Measurements from ENCODE around the gene CCZ1.
"Not testable (repeated sequence)": the region's sequence is repeated elsewhere in the genome, so short reads cannot be mapped to it uniquely, and the experiment has no call there.

CCZ1 gene

DNA sequence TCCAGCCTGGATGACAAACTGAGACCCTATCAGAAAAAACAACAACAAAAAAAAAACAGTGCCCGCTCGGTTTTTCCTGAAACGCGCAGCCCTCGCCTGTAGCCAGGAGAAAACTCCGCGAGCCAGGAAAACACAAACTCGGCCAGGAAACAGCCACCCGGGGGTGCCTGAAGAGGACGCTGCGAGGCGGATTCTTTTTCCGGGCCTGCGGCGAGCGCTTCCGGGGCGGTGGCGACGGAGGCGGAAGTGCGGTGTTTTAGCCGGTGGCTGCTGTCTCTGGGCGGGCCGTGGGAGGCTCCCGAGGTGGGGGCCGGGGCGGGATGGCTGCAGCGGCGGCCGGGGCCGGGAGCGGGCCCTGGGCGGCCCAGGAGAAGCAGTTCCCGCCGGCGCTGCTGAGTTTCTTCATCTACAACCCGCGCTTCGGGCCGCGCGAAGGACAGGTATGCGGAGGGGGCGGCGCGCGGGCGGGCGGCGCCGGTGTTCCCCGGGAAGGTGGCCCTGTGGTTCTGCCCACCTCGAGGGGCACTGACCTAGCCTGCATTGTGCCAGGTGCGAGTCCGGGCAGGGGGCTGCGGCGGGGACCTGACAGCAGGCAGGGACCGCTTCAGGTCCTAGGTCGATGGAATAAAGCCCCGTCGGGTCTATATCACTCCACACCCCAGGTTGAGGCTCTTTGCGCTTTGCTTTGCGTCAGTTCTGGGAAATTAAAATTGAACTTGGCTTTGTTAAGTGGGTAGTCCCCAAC is at the start of gene CCZ1:
Gene CCZ1, plus strand, starts transcription at position 254 of the 745 bp plus-strand sequence. Its CDS starts 67 bp downstream, at position 321.
- peak; percentile 29 for DNase-seq

DNA sequence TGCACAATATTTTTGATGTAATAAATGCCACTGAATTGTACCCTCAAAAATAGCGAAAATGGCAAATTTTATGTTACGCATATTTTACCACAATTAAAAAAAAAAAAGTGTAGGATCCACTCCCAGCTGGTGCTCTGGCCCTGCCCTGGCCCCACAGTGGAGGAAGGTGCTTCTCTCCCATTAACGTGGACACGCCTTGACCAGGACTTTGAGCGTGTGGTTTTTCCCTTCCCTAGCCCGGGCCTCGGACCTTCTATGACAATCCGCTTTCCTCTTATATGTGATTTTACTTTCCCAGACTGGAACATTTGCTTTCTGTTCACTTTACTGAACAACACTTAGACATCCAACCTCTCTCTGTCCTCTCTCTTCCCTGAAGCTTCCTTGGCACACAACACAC is 47.6 kb upstream of the CCZ1 start:
- no peak for DNase-seq

DNA sequence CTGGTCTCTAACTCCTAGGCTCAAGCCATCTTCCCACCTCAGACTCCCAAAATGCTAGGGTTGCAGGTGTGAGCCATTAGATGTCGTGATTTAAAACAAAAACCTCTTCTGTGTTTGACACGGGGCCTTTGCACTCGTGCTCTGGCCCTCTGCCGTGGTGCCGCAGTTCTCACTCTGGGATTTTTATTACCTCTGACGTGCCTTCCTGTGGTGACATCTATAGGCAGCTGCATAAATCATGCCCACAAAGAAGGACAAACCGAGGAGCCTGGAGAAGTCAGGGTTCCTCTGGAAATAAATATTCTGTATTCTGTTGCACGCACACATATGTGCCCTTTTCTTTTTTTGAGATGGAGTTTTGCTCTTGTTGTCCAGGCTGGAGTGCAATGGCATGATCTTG is 43.8 kb upstream of the CCZ1 start:
- no peak for DNase-seq

DNA sequence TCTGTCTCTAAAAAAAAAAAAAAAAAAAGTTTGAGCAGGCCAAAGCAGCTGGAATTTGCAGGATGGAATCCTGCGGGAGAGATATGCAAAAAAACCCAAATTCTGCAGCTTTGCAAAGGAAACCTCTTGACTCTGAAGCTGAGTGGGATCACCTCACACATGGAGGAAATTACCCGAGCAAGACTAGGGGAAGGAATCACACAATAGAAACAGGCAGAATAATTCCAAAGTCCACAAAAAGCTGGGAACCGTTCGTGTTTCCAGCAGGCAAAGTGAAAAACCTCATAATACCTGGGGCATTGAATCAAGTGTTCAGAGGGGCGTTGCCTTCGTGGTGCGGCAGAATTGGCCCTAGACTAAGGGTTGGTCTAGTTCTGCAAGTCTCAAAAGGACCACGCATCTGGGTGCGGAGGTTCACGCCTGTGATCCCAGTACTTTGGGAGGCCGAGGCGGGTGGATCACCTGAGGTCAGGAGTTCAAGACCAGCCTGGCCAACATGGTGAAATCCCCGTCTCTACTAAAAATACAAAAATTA is 41.4 kb upstream of the CCZ1 start:
- DNase-seq: not testable (repeated sequence)

DNA sequence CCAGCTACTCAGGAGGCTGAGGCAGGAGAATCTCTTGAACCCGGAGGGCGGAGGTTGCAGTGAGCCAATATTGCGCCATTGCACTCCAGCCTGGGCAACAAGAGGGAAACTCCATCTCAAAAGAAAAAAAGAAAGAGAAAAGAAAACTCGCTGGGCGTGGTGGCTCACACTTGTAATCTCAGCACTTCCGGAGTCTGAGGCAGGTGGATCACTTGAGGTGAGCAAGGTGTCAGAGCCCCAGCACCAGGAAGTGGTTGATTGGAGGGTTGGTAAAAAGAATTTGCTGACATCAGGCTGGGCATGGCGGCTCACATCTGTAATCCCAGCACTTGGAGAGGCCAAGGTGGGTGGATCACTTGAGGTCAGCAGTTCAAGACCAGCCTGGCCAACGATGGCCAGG is 40.0 kb upstream of the CCZ1 start:
- not testable (repeated sequence) for DNase-seq

DNA sequence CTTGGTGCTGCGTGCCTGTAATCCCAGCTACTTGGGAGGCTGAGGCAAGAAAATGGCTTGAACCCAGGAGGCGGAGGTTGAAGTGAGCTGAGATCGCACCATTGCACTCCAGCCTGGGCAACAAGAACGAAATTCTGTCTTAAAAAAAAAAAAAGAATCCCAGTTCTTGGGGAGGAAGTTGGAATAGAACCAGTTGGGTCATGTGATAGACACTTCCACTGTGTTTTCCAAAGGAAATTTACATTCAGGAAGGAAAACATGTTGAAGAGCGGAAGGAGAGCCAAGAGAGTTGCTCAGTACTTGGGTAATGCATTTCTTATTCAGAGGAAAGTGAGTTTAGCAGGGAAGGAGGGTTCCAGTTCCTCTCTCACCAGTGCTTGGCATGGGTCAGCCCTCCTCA is 37.3 kb upstream of the CCZ1 start:
- DNase-seq: not testable (repeated sequence)

DNA sequence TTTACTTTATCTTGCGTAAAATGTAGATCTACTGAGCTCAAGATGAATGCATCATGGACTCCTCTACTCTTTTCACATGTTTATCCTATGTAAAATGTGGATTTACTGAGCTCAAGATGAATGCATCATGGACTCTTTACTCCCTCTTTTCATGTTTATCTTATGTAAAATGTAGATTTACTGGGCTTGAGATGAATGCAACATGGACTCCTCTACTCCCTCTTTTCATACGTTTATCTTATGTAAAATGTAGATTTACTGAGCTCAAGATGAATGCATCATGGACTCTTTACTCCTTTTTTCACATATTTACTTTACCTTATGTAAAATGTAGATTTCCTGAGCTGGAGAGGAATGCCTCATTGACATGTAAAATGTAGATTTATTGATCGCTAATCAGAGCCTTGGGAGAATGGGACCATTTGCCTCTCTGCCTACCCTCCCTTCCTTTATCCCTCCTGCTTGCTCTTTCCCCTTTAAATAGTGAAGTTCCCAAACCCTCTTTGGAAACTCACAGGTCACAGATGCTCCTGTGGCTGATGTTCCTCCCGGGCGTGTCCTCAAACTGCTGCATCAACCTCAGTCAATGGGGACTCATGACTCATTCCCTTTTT is 35.7 kb upstream of the CCZ1 start:
- not testable (repeated sequence) for DNase-seq

DNA sequence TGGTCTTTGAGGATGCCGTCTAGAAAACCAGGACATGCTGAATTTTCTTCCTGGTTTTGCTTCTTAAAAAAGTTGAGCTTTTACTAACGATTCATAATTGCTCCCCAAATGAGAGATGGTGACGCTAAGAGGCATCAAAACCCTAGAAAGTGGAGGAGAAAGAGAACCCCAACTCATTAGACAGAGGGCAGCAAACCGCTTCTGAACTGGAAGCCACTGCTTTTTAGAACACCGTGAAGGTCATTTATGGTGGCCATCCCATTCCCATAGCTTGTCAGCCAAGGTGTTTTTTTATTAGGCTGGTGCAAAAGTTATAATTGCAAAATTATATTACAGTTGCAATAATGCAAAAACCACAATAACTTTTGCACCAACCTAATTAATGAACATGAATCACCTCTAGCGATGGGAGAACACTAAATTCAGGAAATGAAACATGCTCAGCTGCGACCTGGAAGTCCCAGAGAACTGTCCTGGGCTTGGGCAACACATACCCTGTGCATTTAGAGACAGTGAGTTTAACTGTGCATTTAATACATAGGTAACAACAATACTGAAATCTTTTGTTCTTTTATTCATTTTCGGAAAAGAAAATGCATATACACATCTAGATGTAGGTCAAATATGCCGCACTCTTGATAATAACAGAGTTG is 33.1 kb upstream of the CCZ1 start:
- DNase-seq: not testable (repeated sequence)

DNA sequence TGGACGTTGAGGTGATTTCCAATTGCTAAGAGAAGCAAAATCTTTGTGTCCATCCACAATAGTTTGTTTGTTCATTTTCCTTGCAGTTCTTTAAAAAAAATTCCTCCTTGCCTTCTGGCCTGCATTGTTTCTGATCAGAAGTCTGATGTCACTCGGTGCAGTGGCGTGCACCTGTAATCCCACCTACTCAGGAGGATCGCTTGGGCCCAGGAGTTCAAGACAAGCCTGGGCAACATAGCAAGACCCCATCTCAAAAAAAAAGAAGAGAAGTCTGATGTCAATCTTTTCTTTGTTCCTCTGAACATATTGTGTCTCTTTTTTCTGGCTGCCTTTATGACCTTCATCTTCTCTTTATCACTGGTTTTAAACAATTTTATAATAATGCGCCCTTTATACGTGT is 31.5 kb upstream of the CCZ1 start:
- DNase-seq: no peak

DNA sequence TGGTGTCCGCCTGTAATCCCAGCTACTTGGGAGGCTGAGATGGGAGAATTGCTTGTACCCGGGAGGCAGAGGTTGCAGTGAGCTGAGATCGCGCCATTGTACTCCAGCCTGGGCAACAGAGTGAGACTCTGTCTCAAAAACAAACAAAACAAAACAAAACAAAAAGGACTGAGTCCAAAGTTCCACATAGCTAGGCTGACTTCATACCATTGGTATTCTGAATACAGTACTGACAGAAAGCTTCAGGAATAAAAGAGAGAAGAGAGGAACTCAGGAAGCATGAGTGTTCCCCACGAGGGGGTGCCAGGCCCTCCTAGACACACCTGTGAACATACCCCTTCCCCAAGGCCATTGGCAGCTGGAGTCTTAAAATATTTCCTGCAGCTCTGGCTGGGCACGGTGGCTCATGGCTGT is 29.6 kb upstream of the CCZ1 start:
- DNase-seq: not testable (repeated sequence)

DNA sequence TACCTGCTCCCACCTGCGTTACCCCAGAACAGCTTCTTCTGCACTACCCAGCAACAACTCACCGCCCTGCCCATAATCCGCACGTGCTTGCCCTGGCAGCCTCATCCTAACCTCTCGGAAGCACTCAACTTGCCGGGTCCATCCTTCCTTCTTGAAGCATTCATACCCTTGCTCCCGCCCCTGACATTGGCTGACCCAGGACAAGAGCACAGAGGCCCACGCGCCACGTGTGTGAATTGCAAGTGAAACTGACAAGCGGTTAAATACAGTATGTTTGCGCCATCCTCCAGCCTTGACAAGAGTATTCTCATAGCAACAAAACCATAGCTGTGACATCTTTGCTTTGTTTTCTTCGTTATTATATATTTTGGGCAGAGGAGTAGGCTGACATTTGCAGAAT is 28.8 kb upstream of the CCZ1 start:
- DNase-seq: no peak

DNA sequence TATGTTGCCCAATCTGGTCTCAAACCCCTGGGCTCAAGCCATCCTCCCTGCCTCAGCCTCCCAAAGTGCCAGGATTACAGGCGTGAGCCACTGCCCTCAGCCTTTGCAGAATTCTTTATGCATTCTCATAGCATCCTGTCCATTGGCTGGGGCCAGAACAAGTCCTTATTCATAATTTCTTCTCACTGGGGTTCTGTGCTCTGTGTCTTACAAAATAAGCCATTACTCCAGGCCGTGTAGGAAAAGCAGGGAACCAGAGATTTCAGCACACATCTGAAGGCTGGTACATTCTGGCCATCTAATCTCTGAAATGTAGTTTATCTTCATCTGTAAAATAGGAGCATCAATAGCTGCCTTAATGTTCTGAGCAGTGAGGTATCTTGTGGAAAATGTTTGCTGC is 28.2 kb upstream of the CCZ1 start:
- DNase-seq: no peak

DNA sequence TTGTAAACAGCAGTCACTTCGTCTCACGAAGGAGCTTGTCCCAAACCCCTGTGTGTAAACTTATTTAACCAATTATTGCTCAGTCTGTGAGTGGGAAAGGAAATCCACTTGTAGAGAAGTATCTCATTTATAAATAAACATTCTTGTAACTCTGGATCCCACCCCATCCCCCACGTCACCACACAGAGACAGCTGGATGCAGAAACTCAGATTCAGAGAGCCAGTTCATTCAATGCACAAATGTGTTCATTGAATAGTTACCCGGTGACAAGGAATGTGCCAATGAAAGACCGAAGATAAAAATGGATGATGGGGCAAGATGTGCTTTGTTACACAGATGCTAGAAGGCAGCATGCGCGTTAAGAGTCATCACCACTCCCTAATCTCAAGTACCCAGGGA is 26.2 kb upstream of the CCZ1 start:
- DNase-seq: no peak

DNA sequence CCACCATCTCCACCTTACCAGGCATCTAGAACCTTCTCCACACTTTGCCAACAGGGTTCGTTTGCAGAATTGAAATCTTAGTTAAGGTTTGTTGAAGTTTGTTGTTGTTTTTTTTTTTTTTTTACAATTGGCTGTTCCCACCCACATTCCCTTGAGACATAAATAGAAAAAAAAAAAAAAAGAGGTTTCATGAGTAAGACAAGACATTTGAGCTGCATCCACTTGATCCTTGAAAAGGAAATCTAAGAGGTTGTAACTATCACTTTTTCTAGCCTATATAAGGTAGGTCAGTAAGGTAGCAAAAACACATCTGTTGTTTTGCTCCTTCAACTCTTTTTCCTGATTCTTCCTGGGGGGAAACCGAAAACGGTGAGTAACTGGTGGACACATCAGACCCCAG is 18.9 kb upstream of the CCZ1 start:
- not testable (repeated sequence) for DNase-seq

DNA sequence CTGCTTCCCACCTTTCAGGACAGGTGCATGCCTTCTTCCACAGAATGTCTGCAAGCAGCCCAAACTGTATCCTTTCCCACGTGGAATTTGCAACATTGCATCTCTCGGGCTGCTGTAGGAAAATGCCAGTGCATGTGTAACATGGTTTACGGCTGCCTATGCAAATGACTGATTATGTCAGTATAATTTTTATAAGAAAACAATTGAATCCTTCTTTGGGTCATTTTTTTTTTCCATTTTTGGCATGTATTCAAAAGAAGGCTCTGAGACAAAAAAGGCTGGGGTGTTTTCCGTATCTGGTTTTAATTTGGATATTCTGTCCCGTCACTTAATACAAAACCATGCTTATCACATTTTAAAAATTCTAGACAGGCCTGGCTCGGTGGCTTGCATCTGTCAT is 18.4 kb upstream of the CCZ1 start:
- not testable (repeated sequence) for DNase-seq

DNA sequence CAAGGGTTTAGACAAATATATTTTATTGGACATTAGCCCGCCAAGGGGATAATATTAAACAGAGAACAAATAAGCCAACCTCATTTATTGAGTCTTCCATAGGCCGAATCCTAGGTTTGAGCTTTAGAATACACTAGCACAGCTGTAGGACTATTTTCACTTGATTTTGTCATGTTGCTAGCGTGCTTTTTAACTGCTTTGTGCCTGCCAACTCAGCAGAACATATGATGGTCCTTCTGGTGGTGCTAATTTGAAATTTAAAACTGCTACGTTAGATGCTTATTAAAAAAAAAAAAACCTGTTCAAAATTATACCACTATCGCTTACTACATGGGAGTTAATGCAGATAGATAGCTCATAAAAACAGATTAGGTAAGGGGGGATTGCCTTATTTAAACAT is 14.1 kb upstream of the CCZ1 start:
- not testable (repeated sequence) for DNase-seq

DNA sequence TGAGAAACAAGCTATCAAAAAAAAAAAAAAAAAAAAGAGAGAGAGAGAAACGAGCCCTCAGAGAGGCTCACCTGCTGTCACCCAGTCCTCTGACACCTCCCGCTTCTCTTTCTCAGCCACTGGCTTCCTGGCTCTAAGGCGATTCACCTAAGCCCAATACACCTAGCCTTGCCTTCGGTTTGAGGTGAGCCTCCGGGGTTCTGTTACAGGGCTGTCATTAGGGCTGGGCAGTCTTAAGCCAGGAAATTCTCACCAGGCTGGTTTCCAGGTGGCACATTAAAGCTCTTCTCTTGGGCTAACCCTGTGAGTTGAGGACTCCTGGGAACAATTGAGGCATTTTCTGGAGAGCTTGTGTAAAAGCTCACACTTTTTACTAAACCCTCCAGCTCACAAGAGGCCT is 10.5 kb upstream of the CCZ1 start:
- peak; percentile 25 for DNase-seq

DNA sequence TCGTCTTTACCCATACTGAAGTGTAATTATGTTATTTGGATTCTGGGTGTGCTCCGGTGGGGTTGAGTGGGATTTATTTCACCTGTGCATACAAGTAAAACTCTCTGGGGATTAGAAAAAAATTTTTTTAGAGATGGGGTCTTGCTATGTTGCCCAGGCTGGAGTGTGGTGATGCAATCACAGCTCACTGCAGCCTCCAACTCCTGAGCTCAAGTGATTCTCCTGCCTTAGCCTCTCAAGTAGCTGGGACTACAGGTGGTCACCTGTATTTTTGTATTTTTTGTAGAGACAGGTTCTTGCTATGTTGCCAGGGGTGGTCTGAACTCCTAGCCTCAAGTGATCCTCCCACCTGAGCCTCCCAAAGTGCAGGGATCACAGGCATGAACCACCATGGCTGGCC is 8.3 kb upstream of the CCZ1 start:
- DNase-seq: peak; percentile 28

DNA sequence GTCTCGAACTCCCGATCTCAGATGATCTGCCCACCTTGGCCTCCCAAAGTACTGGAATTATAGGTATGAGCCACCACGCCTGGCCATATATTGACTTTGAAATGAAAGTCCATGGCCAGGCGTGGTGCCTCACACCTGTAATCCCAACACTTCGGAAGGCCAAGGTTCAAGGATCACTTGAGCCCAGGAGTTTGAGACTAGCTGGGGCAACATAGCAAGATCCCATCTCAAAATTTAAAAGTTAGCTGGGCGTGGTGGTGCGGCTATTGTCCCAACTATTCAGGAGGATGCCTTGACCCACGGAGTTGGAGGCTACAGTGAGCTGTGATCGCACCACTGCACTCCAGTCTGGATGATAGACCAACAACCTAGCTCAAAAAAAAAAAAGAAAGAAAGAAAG is 6.0 kb upstream of the CCZ1 start:
- DNase-seq: no peak

DNA sequence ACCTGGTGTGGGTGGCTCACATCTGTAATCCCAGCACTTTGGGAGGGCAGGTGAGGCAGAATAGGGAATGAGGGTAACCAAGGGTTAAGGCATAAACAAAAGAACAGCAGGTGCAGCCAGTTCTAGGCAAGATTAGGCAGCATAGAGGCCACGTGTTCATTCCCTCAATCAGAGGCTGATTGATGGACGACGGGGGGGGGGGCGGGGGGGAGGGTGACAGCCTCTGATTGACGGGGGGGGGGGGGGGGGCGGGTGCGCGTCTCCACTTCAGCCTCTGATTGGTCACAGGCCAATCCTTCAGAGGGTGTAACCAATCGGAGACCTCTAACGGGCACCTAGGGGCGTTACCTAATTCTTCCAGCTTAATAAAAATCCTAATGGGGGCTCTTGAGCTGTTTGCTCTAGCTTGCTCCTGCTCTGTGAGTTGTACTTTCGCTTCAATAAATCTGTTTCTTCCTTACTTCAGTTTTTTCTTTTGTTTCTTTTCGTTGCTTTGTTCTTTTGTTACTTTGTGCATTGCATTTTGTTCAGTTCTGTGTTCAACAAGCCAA is 1.1 kb upstream of the CCZ1 start:
- peak; percentile 70 for DNase-seq

DNA sequence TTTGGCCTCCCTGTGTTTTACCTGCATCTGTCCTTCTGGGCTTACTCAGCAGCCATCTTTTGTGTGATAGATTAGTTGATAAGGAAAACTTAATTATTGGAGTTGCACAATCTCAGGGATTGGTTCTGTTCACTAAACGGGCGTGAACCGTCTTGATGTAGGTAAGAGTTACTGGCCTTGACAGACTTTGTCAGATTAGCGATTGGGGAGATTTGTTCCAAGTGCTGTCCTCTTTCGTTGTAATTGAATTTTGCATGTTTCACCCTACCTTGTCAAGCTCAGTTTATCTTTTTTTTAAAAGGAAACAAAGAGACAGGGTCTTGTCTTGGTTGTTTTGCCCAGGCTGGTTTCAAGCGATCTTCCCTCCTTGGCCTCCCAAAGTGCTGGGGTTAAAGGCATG is 4.5 kb downstream of the CCZ1 start:
- DNase-seq: not testable (repeated sequence)

DNA sequence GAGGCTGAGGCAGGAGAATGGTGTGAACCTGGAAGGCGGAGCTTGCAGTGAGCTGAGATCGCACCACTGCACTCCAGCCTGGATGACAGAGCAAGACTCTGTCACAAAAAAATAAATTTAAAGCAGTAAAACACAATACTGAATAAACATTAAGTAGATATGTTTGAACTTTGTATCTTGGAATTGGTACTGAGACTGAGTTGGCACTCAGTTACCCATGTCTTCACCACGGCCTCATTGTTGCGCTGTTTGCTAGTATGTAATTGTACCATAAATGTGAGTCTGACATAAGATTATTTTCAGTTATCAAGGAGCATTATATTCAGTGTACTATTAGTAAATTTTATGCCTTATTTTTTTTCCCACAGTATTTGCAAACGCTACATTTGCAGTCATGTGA is 6.2 kb downstream of the CCZ1 start:
- DNase-seq: not testable (repeated sequence)

DNA sequence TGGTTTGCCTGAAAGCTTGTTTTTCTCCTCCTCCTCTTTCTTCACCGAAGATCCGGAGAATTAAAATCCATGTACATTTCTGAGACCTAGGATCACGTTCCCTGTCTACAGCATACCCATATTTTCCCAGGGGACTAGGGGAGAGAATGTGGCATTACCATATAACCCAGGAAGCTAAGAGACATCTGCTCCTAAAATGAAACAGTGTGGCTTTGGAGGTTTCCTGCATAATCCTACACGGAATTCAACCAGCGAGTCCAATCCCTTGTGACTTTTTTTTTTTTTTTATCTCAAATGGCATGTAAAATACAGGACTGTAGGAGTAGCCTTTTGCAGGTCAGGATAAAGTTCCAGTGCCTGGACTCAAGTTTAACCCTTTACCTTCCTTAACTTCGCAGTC is 10.3 kb downstream of the CCZ1 start:
- not testable (repeated sequence) for DNase-seq

DNA sequence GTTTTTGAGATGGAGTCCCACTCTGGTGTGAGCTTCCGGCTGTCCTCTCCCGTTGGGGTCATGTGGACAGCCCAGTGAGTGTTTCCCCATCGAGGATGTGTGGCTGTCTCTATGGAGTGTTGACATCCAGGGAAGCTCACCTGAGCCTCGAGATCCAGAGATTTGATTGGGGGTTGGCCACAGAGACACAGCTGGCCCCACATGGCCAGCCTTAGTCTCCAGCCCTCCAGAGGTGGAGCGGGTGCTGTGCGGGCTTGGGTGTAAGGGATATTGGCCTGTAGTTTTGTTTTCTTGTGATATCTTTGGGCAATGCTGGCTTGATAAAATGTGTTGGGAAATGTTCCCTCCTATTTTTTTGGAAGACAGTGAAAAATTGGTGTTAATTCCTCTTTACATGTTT is 18.0 kb downstream of the CCZ1 start:
- not testable (repeated sequence) for DNase-seq

Measured in NCI-H1436 (cell line).